SK-N-MC (cell line): ENCODE measurements around the gene ZNF275.
"Not testable (repeated sequence)": the region's sequence is repeated elsewhere in the genome, so short reads cannot be mapped to it uniquely, and the experiment has no call there.

Experiments used
- DNase-seq: peaks from one replicate; pipeline ENCODE4 v3.0.0-alpha.2; 2011; ENCODE audit warnings: low read depth, low spot score
- H3K27ac ChIP-seq: fragments of 200-600 bp; sonication (generic); 2 replicates; pipeline ENCODE4 v1.5.1; 2016; ENCODE audit warnings: mixed run types
- H3K36me3 ChIP-seq: fragments of 200-600 bp; sonication (generic); 2 replicates; pipeline ENCODE4 v1.6.1; 2017; ENCODE audit warnings: antibody characterized with exemption, low read length, mixed read lengths; ENCODE audit not compliant: insufficient read depth
- H3K4me3 ChIP-seq: fragments of 200-600 bp; sonication (generic); 2 replicates; pipeline ENCODE4 v1.5.1; 2016
- H3K9ac ChIP-seq: fragments of 200-600 bp; sonication (generic); 2 replicates; pipeline ENCODE4 v1.8.0; 2017; ENCODE audit warnings: mixed run types, mixed read lengths; ENCODE audit not compliant: insufficient read length
- H3K9me3 ChIP-seq: fragments of 200-600 bp; sonication (generic); 2 replicates; pipeline ENCODE4 v1.6.1; 2017; ENCODE audit warnings: low read depth, mild to moderate bottlenecking, antibody characterized with exemption, low read length, moderate library complexity, mixed read lengths
- EZH2 ChIP-seq: fragments of 200-600 bp; sonication (generic); IDR thresholded peaks from one replicate; pipeline ENCODE4 v1.6.1; 2017; ENCODE audit warnings: antibody characterized with exemption
- FOXP2 ChIP-seq: optimal IDR thresholded peaks from 2 replicates; pipeline ENCODE3; 2011; ENCODE audit warnings: mild to moderate bottlenecking, moderate library complexity; ENCODE audit not compliant: insufficient read depth; ENCODE audit errors: extremely low read length, control extremely low read depth
- POLR2AphosphoS5 ChIP-seq: IDR thresholded peaks from 2 replicates; pipeline ENCODE4 v1.6.1; 2012; ENCODE audit warnings: mild to moderate bottlenecking, low read depth, low read length, borderline replicate concordance

The ZNF275 gene

DNA sequence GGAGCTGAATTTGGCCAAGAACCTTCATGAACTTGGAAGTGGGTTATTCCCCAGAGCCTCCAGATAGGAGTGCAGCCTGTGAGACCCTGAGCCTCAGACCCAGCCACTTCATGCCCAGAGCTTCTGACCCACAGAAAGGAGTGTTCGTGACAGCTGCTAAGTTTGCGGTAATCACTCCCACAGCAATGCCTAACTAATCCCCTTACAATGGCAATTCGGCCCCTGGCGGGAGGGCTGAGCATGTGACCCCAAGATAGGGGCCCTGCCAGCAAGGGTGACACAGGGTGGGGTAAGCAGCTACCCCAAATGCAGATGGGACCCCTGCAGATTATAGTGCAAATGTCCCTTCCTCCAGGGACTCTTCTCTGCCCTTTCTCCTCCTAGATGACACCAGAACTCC lies 44.7 kb downstream of the ZNF275 start:
- Histone ChIP-seq H3K4me3 (no peak overlapping the region), H3K36me3 (no peaks in the 10 kb centered on the region), H3K9me3 (no peaks in the 10 kb centered on the region), H3K9ac (no peak overlapping the region), H3K27ac (no peak overlapping the region)
- no peak for TF ChIP-seq FOXP2
- no peak for TF ChIP-seq EZH2
- TF ChIP-seq POLR2AphosphoS5: no peak
- DNase-seq: no peak

GRCh38 chrX:153379508-153379907 lies 45.6 kb downstream of the ZNF275 start:
- Histone ChIP-seq H3K4me3 (no peak overlapping the region), H3K9ac (no peak overlapping the region), H3K9me3 (no peaks in the 10 kb centered on the region), H3K36me3 (no peaks in the 10 kb centered on the region), H3K27ac (no peak overlapping the region)
- no peak for DNase-seq
- TF ChIP-seq POLR2AphosphoS5 (no peak), EZH2 (no peak), FOXP2 (no peak)

- Histone ChIP-seq H3K27ac (no peak overlapping the region), H3K9ac (no peak overlapping the region), H3K36me3 (no peaks in the 10 kb centered on the region), H3K9me3 (no peaks in the 10 kb centered on the region), H3K4me3 (no peak overlapping the region)
- DNase-seq: no peak
- TF ChIP-seq POLR2AphosphoS5: no peak
- no peak for TF ChIP-seq FOXP2
- no peak for TF ChIP-seq EZH2
These were observed 46.1 kb downstream of the ZNF275 start for GRCh38 chrX:153379971-153380581.

DNA sequence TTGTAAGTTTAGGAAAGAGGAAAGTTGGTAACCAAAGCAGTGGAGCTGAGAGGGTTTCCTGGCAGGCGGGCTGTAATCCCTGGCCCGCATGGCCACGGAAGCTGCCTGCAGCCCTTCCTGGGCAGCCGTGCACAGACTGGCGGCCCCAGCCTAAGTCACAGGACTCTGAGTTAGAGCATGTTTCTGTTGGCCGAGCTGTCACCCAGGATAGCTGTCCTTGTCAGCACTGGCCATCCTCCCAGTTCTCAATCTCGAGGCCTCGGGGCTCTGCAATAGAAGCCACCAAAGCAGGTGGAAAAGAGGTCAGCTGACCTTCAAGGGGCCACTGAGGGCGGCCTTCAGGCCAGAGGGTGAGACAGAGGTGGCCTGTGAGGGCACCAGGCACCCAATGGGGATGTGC lies 46.7 kb downstream of the ZNF275 start:
- Histone ChIP-seq H3K36me3 (no peaks in the 10 kb centered on the region), H3K27ac (no peak overlapping the region), H3K9me3 (no peaks in the 10 kb centered on the region), H3K4me3 (no peak overlapping the region), H3K9ac (no peak overlapping the region)
- TF ChIP-seq EZH2 (no peak), POLR2AphosphoS5 (no peak), FOXP2 (no peak)
- DNase-seq: no peak

DNA sequence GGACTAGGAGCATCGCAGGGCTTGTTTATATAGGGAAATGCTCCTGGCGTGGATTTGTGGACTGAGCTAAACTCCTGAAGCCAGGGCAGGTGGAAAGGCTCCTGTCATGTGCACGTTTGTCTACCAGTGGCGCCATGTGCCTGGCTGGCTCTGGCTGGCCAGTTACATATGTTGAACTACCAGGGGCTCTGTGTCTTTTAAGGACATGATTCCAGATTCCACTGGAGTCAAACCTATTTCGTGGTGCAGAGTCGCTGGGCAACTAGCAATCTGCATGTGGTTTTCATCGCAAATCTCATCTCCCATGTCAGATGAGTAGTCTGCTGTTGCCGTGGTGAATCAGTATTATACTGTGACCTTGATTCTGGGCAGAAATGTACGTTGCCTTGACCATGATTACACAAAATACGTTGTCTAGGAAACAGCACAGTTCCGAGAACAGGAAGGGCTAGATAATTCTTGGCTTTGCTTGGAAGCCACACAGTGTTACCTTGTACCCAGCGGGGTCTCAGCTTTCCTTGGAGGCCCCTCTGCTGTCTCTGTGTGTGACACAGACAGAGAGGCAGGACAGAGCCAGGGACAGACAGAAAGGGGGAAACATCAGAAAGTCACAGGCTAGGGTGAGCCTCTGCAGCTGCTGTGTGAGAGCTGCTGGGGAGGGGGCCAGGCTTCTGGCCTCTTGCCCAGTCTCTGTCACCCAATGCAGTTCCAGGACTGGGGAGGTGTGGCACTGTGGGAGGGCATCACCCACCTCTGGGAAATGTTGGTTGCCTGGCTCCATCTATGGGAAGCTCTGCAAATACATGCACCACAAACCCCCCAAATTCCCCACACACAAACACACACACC lies 48.0 kb downstream of the ZNF275 start:
- Histone ChIP-seq H3K27ac (peak overlapping the region; percentile 60; the same call in 1 of the 2 replicates), H3K36me3 (no peaks in the 10 kb centered on the region), H3K4me3 (no peak overlapping the region), H3K9ac (no peak overlapping the region), H3K9me3 (no peaks in the 10 kb centered on the region)
- TF ChIP-seq EZH2 (no peak), POLR2AphosphoS5 (no peak), FOXP2 (no peak)
- peak; percentile 57 for DNase-seq

DNA sequence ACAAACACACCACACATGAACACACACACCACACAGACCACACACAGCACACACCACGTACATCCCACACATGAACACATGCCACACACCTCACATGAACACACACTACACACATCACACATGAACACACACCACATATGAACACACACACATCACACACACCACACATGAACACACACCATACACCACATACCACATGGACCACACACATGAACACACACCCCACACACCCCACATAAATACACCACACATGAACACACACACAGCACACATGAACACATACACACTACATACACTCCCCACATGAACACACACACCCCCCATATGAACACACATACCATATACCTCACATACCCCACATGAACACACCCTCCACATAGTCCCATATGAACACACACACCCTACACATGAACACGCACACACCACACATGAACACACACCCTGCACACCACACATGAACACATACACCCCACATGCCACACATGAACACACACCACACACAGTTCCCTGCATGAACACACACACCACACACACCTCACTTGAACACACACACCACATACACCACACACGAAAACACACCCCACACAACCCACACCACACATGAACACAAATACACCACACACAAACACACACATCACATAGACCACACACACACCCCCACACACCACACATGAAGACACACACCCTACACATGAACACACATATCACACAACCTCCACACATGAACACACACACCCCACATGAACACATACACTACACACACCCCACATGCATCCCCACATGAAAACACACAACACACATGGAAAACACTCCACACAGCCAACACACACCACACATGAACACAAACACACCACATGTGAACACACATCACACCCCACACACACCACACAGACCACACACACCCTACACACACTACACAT lies 48.9 kb downstream of the ZNF275 start:
- TF ChIP-seq EZH2 (no peak), FOXP2 (no peak), POLR2AphosphoS5 (no peak)
- Histone ChIP-seq H3K36me3 (no peaks in the 10 kb centered on the region), H3K27ac (no peak overlapping the region), H3K9ac (no peak overlapping the region), H3K4me3 (no peak overlapping the region), H3K9me3 (no peaks in the 10 kb centered on the region)
- no peak for DNase-seq

DNA sequence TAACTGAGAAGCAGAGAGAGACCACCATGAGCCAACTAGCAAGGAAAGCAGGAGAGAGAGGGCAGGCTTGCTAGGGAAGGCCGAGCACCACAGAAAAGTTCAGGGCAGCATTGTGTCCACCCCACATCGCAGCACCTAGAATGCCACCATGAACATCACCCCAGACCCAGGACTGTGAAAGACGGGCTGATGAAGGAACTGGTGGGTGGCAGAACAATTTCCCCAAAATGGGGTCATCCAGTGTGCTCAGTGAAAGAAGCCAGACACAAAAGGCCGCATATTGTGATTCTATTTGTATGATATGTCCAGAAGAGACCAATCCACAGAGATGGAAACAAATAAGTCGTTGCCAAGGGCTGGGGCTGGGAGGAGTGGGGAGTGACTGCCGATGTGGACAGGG lies 50.4 kb downstream of the ZNF275 start:
- no peak overlapping the region for H3K27ac ChIP-seq
- H3K9me3 ChIP-seq: no peaks in the 10 kb centered on the region
- DNase-seq: no peak
- no peak overlapping the region for H3K9ac ChIP-seq
- no peak overlapping the region for H3K4me3 ChIP-seq
- H3K36me3 ChIP-seq: no peaks in the 10 kb centered on the region
- no peak for TF ChIP-seq POLR2AphosphoS5
- no peak for TF ChIP-seq FOXP2
- no peak for TF ChIP-seq EZH2

GRCh38 chrX:153384973-153385372 lies 51.0 kb downstream of the ZNF275 start:
- H3K4me3 ChIP-seq, H3K36me3 ChIP-seq, H3K9me3 ChIP-seq, H3K27ac ChIP-seq, DNase-seq, H3K9ac ChIP-seq: not testable (repeated sequence)
